ENCODE data around the gene INPP4B.

Gene INPP4B

DNA sequence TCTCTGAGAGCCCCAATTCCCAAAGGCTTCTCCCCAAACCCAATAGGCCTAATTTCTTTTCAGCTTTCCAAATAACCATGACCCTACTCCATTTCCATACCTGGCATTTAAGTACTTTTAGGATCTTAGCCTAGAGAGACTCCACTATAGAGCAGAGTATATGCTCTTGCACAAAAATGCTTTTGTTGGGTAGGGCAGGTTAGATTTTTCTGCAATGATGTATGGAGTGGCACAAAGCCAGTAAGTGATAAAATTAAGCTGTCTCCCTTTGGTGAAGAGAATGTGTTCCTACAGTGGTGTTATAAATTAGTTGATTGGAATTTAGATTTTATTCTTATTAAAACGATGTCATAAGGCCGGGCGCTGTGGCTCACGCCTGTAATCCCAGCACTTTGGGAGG is 124.9 kb downstream of the INPP4B start:
- DNase-seq: no peak

DNA sequence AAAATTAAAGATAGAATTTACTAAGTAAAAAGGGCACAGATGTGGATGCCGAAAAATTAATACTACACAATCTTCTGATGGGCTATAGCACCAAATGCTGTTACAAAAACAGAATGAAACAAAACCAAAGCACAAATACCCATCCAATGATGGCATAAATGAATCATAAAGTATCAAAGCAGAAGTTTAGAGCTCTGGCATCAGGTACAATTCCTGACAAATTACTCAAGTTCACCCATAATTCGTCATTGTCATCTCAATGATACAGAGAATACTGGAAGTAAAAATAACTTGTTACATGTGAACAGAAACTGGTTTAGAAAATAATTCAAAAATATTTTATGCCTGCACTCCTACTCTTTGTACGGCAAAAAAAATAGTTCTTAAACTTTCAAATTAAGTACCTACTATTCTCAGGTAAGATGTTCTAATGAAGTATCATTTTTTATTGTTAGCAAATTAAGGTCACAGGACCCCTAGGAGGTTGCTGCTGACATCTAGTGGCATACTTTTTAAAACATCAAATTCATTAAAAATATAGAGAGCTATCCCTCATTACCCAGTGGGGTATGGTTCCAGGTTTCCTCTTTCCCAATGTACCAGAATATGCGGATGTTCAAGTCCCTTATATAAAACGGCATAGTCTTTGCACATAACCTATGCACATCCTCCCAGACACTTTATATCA is 126.1 kb downstream of the INPP4B start:
- no peak for DNase-seq

DNA sequence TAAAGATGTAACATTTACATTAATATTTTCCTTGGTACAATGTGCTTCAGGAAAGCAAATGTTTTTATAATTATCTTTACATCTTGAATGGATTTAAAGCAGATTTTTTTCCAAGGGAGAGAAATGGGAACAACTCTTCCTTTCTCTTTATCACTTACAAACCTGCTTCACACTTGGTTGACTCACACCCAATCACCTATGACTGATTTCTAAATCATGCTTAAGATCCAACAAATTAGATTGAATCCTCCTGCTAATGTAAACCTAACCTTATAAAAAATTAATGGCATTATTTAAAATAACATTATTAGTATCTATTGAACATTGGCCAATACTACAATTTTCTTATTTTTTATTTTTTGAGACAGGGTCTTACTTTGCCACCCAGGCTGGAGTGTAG is 127.1 kb downstream of the INPP4B start:
- no peak for DNase-seq

DNA sequence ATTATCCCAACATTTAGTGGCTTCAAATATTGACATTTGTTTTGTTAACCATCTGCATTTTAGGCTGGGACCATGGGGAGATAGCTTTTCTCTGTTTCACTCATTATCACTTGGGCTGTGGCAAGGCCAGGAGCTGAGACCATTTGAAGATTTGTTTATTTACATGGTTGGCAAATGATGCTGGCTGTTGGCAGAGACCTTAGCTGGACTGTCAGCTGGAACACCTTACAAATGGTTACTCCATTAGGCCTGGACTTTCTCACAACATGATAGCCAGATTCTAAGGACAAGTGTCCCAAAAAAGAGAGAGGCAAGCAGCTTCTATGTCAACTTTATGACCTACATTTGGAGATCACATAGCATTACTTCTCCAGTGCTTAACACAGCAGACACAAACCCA is 130.4 kb downstream of the INPP4B start:
- no peak for DNase-seq

DNA sequence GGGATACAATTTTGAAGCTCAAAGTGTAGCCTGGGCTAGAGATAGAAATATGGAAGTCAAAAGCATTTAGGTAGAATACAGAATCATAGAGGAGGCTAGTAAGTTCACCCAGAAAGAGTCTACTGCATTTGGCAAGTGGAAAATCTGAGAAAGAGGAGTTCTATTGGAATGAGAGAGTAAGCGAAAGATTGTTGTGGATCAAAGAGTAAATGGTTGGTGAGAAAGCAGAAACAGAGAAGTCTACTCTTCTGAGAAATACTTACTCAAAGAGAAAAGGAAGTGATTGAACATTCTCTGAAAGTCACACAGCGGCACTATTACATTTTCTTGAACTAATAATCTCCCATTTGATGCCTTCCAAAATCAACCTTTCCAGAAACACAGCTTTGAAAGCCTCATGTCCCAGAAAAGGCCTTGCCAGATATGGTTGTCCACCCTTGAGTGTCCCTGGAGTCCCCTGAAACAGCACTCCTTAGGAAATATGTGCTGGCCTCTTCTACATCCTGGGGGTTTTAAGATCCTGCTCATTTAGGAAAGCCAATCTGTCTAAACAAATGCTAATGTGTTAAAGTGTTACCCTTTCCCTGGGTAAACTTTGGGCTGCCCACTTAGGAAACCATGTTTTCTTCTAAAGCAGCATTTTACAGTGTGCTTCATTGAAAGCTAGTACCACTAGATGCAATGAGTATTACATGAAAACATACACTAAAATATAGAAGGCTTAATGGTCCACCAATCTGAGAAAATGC is 132.6 kb downstream of the INPP4B start:
- DNase-seq: no peak

DNA sequence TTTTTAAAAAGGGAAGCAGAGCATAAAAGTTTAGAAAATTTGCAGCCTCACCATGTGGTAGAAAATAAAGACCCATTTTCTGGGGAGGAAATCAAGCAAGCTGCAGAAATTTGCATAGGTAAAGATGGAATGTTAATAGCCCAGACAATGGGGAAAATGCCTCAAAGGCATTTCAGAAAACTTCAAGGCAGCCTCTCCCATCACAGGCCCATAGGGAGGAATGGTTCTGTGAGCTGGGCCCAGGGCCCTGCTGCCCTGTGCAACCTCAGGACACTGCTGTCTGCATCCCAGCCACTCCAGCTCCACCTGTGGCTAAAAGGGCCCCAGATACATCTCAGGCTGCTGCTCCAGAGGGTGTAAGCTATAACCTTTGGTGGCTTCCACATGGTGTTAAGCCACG is 137.9 kb downstream of the INPP4B start:
- no peak for DNase-seq

DNA sequence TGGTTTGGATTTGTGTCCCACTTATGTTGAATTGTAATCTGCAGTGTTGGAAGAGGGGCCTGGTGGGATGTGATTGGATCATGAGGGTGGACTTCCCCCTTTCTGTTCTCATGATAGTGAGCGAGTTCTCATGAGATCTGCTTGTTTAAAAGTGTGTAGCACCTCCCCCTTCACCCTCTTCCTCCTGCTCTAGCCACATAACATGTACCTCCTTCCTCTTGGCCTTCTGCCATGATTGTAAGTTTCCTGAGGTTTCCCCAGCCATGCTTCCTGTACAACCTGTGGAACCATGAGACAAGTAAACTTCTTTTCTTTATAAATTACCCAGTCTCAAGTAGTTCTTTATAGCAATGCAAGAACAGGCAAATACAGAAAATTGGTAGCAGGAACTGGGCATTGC is 138.7 kb downstream of the INPP4B start:
- no peak for DNase-seq

DNA sequence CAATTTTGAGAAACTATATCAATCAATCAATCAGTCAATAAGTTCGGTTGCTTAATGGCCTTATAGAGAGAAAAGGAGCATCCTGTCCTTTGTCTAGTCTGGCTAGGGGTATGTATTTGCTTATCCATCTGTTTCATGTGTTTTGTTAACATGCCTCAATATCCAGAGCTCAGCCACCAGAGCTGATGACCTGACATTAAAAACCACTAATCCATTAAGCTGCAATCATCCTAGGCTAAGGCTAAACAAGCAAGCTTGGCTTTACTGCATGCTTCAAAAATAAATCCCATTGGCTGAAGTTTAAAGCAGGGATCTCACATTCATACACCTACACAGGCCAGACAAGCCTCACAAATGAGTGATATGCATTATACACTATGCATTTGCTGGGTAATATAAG is 139.7 kb downstream of the INPP4B start:
- no peak for DNase-seq

DNA sequence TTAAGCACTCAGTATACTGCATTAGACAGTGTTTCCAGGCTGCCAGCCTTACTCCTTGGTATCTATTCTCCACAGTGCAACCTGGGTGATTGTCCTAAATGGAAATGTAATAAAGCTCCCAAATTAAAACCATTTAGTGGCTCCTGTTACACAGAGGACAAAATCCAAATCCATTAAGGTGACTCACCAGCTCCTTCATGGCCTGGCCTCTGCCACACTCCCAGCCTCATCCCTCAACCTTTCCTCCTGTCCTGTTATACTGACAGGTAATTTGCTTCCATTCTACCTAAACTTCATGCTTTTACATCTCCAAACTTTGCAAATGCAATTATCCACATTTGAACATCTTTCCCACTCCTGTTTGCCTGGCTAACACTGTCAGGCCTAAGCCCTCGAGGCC is 140.3 kb downstream of the INPP4B start:
- DNase-seq: no peak

DNA sequence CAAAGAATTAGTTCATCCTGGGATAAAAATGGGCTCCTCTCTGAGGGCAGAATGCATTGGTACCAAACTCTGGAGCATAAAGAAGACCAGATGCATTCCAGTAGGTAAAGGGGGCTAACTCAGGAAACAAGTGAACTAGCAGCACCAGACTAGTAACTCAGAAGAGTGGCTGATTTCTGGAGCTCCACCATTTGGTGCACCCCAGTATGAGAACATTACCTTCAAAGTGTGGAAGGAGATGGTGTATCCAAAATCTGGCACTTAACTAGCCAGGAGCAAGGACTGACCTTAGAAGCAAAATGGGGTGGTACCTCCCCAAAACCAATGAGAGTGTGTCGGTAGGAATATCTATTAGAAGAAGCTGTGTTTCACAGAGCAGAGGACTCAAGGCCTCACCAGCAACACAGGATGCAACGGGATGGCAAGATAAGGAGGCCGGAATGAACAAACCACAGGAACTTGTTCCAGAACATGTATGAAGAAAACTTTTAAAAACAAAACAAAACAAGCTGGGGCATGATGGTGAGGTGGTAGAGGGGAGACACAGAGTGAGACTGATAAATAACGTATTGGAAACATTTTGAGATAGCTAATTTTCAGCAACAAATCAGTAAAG is 142.3 kb downstream of the INPP4B start:
- DNase-seq: no peak

DNA sequence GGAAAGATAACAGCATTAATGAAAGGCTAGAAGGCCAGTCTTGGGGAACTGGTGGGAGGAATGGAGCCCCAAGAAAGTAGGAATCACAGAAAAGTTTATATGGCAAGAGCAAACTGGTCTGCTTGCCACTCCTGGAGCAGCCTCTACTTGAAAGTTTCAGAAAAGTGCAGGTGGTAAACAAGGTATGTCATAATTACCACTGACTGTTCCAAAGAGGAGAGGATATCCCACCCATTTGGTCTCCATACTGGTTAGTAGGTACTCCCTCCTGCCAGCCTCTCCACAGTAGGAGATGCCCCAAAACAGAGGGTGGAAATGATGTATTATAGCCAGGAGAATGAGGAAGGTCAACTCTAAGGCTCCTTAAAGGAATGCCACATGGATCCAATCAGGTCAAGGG is 145.1 kb downstream of the INPP4B start:
- no peak for DNase-seq

DNA sequence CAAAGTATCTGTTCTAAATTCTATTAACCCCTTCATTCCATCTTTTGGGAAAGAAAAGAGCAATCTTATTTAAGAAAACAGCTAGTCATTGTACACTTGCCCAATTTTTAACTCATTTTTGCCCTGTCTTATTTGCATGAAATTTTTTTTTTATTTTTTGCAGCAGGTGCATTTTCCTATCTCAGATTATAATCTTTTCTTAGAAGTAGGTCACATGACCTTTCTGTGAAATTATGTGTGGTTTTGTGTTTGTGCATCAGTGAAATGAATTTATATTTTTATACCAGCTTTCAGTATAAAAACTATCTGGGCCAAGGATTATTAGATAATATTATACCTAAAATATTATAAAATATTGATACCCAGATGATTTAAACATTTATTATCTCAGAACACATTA is 145.6 kb downstream of the INPP4B start:
- DNase-seq: no peak

DNA sequence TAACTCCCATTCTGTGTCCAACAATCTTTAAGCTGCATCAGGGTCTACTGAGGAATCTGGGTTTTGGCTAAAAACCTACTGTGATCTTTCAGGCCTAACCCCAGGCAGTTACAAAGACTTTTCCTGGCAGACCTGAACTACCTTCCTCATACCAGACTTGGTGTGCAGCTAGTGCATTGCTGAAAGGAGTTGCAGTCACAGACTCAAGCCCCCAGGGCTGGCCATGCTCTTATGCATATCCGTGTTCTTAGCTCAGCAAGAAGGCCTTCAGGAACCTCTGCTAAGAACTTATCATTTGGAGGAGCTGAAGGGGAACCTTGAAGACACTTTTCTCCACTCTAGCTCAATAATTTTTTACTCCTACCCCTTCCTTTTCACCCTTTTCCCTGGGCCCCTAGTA is 147.5 kb downstream of the INPP4B start:
- no peak for DNase-seq

DNA sequence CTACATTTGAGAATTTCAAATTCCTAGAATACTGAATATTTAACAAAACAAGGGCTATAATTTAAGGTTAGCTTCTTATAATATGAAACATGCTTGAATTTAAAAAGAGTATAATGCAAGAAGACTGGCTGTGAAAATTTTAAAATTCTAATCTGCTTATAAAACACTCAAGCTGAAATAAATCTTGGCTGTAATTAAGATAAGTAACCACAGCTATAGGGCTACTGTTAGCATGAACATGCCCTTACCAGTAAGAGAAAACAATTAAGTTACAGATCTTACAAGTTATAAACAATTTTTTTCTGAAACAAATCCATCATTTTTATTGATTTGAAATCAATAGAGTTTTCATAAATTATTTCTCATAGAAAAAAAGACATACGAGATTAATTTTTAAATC is 148.2 kb downstream of the INPP4B start:
- no peak for DNase-seq

DNA sequence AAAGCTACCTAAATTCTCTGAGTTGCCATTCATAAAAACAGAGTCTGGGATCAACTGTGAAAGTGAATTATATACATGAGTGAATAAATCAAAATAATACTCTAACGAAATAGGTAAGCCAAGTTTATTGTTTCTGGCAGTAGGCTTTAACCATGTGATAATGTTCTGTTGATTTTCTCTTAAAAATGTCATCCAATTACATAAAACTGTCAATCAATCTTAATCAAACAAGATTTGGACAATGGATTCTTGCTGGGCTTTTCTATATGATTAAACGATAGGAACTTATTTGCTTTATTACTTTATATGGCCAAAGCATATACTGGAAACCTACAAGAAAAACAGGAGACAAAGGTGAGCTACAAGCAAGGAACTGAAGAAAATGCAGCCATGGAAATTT is 148.8 kb downstream of the INPP4B start:
- no peak for DNase-seq

DNA sequence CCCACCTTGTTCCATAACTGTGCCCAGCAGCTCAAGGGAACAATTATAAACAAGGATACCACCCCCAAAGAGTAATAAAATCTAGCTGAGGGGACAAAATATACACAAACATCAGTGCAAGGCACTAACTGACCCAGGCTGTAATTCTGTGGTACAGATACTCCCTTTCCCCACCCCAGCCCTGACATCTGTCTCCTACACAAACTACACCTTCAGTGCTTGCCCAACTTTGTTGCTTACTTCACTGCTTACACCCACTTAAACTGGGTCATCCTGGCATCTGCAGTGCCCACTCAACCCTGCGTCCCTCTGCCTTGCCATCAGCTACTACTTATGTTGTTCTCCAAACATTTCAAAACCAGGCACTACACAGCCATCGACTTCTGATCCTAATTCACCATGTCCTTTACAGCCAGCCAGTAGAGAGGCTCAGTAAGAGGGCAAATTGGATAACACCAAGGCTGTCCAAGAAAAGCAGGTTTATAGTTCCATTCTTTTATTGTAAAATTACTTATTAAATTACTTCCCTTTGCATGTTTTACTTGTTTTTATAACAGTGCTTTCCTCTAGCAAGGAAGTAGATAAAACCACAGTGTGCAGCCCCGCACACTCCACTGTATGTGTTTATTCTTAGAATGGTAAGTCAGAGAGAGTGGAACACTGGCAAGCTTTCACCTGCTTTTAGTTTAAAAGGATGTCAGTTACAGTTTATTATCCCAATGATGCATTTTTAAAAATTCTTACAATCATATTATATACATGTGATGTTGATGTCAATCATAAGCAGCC is 149.6 kb downstream of the INPP4B start:
- DNase-seq: no peak

DNA sequence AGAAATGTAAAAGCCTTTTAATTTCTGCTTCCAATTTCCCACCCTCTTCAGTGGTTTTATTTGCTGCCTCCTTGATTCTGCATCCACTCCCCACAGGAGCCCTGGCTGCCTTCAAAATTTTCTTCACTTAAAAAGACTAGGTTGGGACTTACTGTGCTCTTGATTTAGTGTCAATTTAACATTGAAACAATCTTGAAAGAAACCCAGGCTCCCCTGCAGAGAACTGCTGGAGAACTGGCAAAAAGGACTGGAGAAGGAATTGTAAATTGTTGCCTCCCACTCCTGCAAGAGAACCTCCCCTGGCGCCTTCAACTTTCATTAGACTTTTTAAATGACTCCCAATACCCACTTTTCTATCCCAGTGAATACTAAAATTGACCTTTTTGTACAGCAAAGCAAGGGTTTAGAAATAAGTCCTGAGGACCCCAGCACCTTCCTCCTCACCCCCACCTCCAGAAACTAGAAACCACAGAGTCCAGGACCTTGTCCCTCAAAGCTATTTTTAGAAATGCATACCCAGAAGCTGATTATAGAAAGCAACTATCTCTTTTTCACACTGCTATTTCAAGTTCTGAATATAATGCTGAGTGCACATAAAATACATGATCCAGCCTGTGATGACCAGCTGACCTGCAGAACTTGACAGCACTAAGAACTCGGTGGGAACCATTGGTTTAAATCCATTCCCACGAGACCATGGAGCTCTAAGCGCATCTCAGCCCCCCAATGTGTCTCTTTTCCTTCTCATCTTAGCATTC is 155.5 kb downstream of the INPP4B start:
- no peak for DNase-seq

DNA sequence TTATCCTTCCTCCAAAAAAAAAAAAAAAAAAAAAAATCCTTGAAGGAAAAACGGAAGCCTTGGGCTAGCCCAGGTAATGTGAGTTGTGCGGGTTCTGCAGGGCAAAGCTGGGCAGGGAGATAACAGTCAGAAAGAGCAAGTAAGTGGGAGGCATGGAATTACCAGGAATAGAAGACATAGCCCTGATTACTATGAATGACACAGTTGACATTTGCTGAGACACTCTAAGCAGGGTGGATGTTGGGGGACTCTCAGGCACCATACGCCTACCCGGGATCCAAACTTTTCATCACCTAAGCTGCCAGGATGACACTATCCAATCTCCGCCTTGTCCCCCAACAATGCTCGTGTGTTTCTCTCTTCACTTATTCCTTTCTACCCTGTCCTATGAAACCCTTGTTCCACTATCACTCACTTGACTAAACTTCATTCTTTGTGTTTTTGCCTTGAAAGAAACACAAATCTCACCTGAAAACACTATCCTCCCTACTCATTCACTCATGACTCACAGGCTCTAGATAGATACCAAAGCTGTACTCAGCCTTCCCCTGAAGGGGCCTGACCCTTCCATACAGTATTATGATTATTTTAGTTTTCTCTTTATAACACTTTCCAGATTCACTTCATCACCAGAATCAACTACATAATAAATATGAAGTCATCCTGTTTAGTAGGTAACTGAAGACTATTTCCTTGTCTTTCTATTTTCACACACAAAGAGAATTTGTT is 158.4 kb downstream of the INPP4B start:
- DNase-seq: no peak

DNA sequence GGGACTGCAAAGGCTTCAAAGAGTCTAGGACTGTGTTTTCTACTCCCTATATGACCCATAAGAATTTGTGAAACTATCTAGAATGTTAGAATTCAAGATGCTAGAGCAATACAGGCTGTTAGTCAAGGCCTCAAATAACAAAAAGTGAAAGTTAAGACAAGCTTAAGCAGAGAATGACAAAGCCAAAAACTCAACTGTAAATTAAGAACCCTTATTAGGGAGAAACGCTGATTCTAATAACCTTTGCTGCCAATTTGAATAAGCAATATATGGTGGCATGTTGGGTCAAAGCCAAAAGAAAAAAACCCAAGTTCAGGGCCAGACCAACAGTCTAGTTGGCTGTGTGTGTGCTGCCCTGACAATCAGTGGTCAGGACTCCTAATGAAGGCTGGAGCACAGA is 160.0 kb downstream of the INPP4B start:
- DNase-seq: no peak

DNA sequence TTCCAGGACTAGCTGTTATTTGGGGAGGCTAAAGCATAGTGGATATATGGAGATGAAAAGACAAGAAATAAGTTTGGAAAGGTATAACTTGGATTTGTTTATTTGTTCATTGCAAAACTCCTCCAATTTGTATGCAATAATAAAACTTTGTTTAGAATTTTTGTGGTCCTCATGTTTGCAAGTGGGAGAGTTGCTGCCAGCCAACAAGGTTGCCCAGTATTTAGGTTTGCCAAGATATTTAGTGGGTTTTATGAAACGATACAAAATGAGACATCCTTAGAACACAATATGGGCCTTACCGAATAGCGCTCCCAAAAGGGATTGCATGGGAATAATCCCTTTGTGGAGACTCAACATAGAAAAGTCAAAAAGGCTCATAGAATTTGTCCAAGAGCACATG is 162.1 kb downstream of the INPP4B start:
- no peak for DNase-seq

DNA sequence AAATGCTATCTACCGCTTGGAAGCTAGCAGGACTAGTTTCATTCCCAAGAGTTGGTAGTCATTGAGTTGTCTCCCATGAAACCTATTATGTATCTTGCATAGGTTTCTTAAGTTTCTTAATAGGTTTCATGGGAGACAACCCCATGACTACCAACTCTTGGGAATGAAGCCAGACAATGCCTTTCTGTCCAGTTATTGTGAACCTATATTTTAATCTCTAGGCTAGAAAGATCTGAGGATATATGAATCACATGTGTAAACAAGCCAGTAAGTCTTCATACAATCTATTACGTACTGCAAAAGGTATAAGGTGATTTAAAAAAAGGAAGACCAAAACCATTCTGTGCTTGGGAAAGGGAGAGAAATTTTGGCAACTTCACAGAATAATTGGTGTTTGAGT is 162.6 kb downstream of the INPP4B start:
- DNase-seq: no peak

DNA sequence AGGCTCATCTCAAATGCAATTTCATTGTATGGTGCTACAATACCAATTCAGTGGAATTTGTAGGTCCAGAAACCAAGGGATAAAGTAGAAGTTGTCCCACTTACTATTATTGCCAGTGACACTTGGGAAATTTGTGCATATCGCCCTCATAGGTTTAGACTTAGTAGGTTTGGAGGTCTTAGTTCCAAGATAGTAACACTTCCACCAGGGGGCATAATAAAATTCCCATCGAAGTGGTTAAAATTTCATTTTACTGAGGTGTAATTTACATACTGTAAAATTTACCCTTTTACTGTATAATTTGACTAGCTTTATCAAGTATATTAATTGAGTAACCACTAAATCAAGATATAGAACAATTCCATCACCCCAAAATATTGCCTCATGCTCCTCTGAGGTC is 174.6 kb downstream of the INPP4B start:
- DNase-seq: no peak
